Uterus (tissue), 4 donors: Measurements from ENCODE around the gene DMTF1. TPM values are rescaled to one million over a fixed set of nuclear protein-coding genes. Genes with fewer than 3 reads are reported as not detected.

ENCODE experiments used
- DNase-seq, 2 donors: peaks; one replicate each; pipeline ENCODE4 v3.0.0-alpha.2; 2019 to 2020
- H3K27ac ChIP-seq, 2 donors: fragments of 200-600 bp; sonication (generic); 1 replicate in 1 of 2; 2 replicates in 1 of 2; pipeline ENCODE4 v1.5.1; 2016 to 2018
- H3K27me3 ChIP-seq, 2 donors: fragments of 200-600 bp; sonication (generic); one replicate each; pipeline ENCODE4 v1.5.1; 2018 to 2019; ENCODE audit warnings: control low read depth in 1 of 2
- H3K36me3 ChIP-seq, 2 donors: fragments of 200-600 bp; sonication (generic); one replicate each; pipeline ENCODE4 v1.5.1; 2019; ENCODE audit warnings: control low read depth in 1 of 2
- H3K4me1 ChIP-seq, 2 donors: fragments of 200-600 bp; sonication (generic); one replicate each; pipeline ENCODE4 v1.5.1; 2018 to 2019; ENCODE audit warnings: control low read depth in 1 of 2
- H3K4me3 ChIP-seq, 2 donors: fragments of 200-600 bp; sonication (generic); 1 replicate in 1 of 2; 2 replicates in 1 of 2; pipeline ENCODE4 v1.5.1; 2018 to 2019; ENCODE audit warnings: mild to moderate bottlenecking in 1 of 2
- H3K9me3 ChIP-seq, 2 donors: fragments of 200-600 bp; sonication (generic); one replicate each; pipeline ENCODE4 v1.5.1; 2019; ENCODE audit warnings: control low read depth in 1 of 2
- POLR2A ChIP-seq, 2 donors: fragments of 450-650 bp; IDR thresholded peaks; one replicate each; pipeline ENCODE4 v1.6.1; 2016; ENCODE audit warnings: antibody characterized with exemption in 2 of 2, mild to moderate bottlenecking in 1 of 2, moderate library complexity in 1 of 2
- intact Hi-C: fragments of 100-400 bp; cut with DNase I; formaldehyde crosslinking; loops from one replicate; pipeline ENCODE4 v1.15.1; 2023; ENCODE audit warnings: low total_unique reads
- total RNA-seq, 4 donors: library from RNA; depleted of rRNA in 3 of 4; stranded (reverse); fragments of >200 nt in 3 of 4; gene quantifications; one replicate each; pipeline versions ENCODE4 v1.1.0 to v1.2.4, GENCODE V29; 2014 to 2023
- TF ChIP-seq, protein P1 (sequence below), 4 experiments: fragments of 200-600 bp in 2 of 4; fragments of 450-650 bp in 2 of 4; sonication (generic) in 2 of 4; IDR thresholded peaks; one replicate each; pipeline ENCODE4 v1.5.1; 2016 to 2019; ENCODE audit warnings: antibody characterized with exemption in 4 of 4, mild to moderate bottlenecking in 2 of 4, moderate library complexity in 1 of 4
- donor health status: DM: yes; HTN: yes; CAD: no.

DMTF1 gene
- total RNA-seq, 4 donors from 2014 or later = 36.2 to 193 (median 138) TPM

DNA sequence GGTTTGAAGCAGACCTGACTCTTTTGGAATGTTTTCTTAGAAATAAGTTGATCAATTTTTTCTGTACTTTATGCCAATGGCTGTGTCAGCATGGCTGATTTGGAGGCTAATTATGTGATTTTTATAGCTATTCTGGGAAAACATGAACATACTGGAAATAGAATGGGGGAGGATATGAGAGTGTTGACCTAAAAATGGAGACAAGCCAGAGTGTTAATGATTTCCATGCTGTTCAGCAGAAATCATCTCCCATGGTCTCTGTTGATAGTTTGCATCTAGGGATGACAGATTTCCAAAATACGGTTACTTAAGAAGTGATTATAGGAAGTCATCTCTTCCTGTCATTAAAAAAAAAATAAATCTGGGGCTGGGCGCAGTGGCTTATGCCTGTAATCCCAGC lies 32.7 kb upstream of the DMTF1 start:
- Histone ChIP-seq H3K27ac (no peak overlapping the region), H3K36me3 (no peaks in the 10 kb centered on the region), H3K27me3 (no peaks in the 10 kb centered on the region), H3K4me3 (no peak overlapping the region), H3K9me3 (no peaks in the 10 kb centered on the region), H3K4me1 (no peaks in the 10 kb centered on the region)
- DNase-seq = no peak
- TF ChIP-seq, protein P1, sequence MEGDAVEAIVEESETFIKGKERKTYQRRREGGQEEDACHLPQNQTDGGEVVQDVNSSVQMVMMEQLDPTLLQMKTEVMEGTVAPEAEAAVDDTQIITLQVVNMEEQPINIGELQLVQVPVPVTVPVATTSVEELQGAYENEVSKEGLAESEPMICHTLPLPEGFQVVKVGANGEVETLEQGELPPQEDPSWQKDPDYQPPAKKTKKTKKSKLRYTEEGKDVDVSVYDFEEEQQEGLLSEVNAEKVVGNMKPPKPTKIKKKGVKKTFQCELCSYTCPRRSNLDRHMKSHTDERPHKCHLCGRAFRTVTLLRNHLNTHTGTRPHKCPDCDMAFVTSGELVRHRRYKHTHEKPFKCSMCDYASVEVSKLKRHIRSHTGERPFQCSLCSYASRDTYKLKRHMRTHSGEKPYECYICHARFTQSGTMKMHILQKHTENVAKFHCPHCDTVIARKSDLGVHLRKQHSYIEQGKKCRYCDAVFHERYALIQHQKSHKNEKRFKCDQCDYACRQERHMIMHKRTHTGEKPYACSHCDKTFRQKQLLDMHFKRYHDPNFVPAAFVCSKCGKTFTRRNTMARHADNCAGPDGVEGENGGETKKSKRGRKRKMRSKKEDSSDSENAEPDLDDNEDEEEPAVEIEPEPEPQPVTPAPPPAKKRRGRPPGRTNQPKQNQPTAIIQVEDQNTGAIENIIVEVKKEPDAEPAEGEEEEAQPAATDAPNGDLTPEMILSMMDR (IDR thresholded peaks at IDR 0.05) = no peak
- TF ChIP-seq POLR2A (IDR thresholded peaks at IDR 0.05) = no peak
- intact Hi-C loops = no loop called here

DNA sequence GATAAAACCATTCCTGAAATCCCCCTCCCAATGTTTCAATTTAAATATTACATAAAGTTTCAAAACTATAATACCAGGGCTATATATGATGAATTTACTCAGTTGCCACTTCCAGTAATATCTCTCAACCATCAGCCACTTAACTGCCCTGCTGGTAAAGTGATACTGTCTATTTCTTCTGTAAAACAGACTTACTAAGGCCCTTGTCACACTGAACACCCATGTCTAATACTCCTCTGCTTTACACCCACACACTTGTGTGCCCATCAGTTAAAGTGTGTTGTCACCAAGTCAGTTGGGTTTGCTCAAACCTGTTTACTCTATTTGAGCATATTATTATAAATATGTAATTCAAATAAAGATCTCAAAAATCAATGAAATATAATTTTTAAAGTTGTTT lies 29.1 kb upstream of the DMTF1 start:
- Histone ChIP-seq H3K36me3 (no peaks in the 10 kb centered on the region), H3K4me1 (no peaks in the 10 kb centered on the region), H3K9me3 (no peaks in the 10 kb centered on the region), H3K27ac (no peak overlapping the region), H3K4me3 (no peak overlapping the region), H3K27me3 (no peaks in the 10 kb centered on the region)
- intact Hi-C loops = loop anchor here (10.0 kb wide), 1 partner anchor 272 kb away; no protein-coding TSS in a partner anchor
- no peak for DNase-seq
- TF ChIP-seq, protein P1 (IDR thresholded peaks at IDR 0.05) = no peak
- TF ChIP-seq POLR2A (IDR thresholded peaks at IDR 0.05) = no peak

DNA sequence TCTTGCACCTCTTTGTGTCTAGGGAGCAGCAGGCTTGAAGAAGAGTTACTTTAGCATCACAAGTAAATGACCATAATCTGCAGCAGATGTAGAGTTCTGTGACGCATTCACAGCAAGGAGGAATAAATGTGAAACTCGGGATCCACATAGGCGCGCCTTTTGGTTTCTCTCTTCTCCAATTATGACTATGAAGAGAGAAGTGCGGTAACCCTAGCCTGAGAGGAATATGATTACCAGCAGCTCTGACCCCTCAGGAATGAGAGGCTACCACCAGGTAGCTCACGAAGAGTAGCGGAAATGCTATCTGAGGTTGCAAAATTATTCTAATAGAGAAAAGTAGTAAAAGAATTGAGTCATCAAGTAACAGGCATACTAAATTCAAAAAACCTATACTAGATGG lies 25.2 kb upstream of the DMTF1 start:
- no peaks in the 10 kb centered on the region for H3K4me1 ChIP-seq
- no peaks in the 10 kb centered on the region for H3K36me3 ChIP-seq
- no peak overlapping the region for H3K4me3 ChIP-seq
- no peak for DNase-seq
- TF ChIP-seq, protein P1 (IDR thresholded peaks at IDR 0.05) = no peak
- TF ChIP-seq POLR2A (IDR thresholded peaks at IDR 0.05) = no peak
- no peak overlapping the region for H3K27ac ChIP-seq
- no peaks in the 10 kb centered on the region for H3K9me3 ChIP-seq
- intact Hi-C loops = loop anchor here (10.0 kb wide), 1 partner anchor 268 kb away; no protein-coding TSS in a partner anchor
- no peaks in the 10 kb centered on the region for H3K27me3 ChIP-seq

DNA sequence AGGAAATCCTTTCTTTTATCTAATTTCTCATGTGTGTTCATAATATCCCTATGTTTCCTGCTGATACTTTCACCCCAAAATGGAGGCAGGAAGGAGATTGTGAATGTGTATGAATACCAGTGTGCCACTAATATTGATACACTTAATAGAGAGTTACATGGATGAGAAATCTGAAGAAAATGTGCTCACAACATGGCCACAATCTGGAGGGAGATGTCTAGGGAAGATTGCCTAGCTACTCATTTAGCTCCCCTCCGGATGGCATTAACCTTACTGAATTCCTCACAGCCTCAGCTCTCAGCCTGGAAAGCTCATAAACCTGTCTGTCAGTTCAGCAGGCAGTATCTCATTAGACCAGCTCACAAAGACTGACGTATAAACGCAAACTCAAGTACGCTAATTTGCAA lies 23.4 kb upstream of the DMTF1 start:
- H3K4me1 ChIP-seq = no peaks in the 10 kb centered on the region
- H3K9me3 ChIP-seq = no peaks in the 10 kb centered on the region
- intact Hi-C loops = loop anchor here (10.0 kb wide), 1 partner anchor 266 kb away; no protein-coding TSS in a partner anchor
- no peak for DNase-seq
- H3K4me3 ChIP-seq = no peak overlapping the region
- no peak for TF ChIP-seq POLR2A (IDR thresholded peaks at IDR 0.05)
- TF ChIP-seq, protein P1 (IDR thresholded peaks at IDR 0.05) = no peak
- H3K27ac ChIP-seq = no peak overlapping the region
- no peaks in the 10 kb centered on the region for H3K27me3 ChIP-seq
- no peaks in the 10 kb centered on the region for H3K36me3 ChIP-seq

DNA sequence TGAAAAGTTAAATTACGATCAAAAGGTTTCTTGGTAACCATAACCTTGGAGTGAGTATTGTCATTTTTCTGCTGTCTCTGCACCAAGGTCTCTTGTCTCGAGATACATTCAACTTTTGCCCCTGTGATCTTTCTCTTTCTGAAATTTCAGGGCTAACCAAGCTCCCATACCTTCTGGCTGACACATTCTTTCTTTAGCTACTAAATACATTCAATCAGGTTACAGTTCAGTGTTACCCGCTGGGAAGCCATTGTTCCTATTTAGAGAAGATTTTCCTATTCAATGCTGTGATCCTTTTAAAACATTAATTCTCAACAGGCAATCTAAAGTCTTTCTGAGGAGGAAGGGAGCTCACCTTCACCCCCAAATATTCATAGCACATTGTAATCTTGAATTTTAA lies 22.9 kb upstream of the DMTF1 start:
- H3K27ac ChIP-seq = no peak overlapping the region
- intact Hi-C loops = loop anchor here (10.0 kb wide), 1 partner anchor 265 kb away; no protein-coding TSS in a partner anchor
- no peaks in the 10 kb centered on the region for H3K4me1 ChIP-seq
- H3K36me3 ChIP-seq = no peaks in the 10 kb centered on the region
- no peaks in the 10 kb centered on the region for H3K9me3 ChIP-seq
- TF ChIP-seq POLR2A (IDR thresholded peaks at IDR 0.05) = no peak
- no peak for DNase-seq
- H3K4me3 ChIP-seq = no peak overlapping the region
- no peaks in the 10 kb centered on the region for H3K27me3 ChIP-seq

DNA sequence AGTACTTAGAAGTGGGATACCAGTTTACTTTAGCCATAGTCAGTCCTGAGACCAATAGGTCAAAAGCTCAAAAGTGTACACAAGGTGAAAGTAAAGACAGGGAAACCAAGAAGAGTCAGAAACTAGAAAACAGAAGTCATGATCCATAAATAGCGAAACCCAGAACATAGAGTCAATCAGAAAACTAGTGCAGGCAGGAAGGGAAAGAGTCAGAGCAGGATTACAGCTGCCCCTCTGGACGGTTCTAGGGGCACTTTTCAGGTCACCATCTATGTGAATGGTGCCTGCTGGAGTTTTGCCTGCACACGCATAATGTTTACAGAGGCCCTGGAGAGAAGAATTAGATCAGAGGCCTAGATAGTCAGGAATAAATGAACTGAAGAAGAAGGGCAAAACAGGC lies 22.4 kb upstream of the DMTF1 start:
- H3K4me3 ChIP-seq = no peak overlapping the region
- no peaks in the 10 kb centered on the region for H3K27me3 ChIP-seq
- H3K36me3 ChIP-seq = no peaks in the 10 kb centered on the region
- no peaks in the 10 kb centered on the region for H3K4me1 ChIP-seq
- H3K27ac ChIP-seq = no peak overlapping the region
- TF ChIP-seq POLR2A (IDR thresholded peaks at IDR 0.05) = no peak
- TF ChIP-seq, protein P1 (IDR thresholded peaks at IDR 0.05) = no peak
- no peaks in the 10 kb centered on the region for H3K9me3 ChIP-seq
- intact Hi-C loops = loop anchor here (10.0 kb wide), 1 partner anchor 265 kb away; no protein-coding TSS in a partner anchor
- DNase-seq = no peak
